OCI-LY1 (cell line): ENCODE results near the gene PABPN1L.

ENCODE experiments used
- EZH2 ChIP-seq: fragments of 200-600 bp; sonication (generic), shearing (Covaris generic); IDR thresholded peaks from 2 replicates; pipeline ENCODE4 v1.8.0; 2017; ENCODE audit warnings: borderline replicate concordance, mixed run types, mild to moderate bottlenecking, antibody characterized with exemption, low read length, moderate library complexity, mixed read lengths
- TF ChIP-seq, protein P1 (sequence below): fragments of 200-600 bp; sonication (generic), shearing (Covaris generic); IDR thresholded peaks from 2 replicates; pipeline ENCODE4 v1.5.1; 2017; ENCODE audit warnings: mild to moderate bottlenecking, antibody characterized with exemption, low read length, moderate library complexity, mixed read lengths

DNA sequence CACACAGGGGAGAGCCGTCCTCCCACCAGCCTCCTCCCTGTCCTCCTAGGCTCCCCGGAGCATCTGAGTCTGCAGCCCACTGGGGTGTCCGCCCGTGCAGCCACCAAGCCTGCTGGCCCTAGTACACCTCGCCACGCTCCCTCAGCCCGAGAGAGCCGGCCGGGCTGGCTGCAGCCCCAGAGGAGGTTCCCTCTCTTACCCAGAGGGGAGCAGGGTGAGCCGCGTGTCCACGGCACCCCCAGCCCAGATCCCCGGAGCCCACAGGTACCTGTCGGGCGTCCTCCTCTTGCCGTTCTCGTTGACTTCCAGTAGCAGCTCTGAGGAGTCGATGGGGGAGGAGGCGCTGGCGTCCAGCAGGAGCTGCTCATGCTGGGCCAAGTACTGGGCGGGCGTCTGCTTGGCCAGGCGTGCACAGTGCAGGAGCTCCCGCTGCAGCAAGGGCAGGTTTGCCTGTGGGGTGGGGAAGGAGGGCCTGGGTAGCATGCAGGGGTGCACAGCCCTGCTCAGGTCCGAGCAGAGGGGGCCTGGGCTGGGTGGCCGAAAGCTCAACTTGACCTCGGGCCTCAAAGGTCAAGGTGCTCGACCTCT is 19.3 kb upstream of the PABPN1L start:
- TF ChIP-seq EZH2, result no peak
- TF ChIP-seq, protein P1, sequence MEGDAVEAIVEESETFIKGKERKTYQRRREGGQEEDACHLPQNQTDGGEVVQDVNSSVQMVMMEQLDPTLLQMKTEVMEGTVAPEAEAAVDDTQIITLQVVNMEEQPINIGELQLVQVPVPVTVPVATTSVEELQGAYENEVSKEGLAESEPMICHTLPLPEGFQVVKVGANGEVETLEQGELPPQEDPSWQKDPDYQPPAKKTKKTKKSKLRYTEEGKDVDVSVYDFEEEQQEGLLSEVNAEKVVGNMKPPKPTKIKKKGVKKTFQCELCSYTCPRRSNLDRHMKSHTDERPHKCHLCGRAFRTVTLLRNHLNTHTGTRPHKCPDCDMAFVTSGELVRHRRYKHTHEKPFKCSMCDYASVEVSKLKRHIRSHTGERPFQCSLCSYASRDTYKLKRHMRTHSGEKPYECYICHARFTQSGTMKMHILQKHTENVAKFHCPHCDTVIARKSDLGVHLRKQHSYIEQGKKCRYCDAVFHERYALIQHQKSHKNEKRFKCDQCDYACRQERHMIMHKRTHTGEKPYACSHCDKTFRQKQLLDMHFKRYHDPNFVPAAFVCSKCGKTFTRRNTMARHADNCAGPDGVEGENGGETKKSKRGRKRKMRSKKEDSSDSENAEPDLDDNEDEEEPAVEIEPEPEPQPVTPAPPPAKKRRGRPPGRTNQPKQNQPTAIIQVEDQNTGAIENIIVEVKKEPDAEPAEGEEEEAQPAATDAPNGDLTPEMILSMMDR, result no peak
